Prostate gland (tissue), 2 donors: ENCODE results near the gene FBRSL1.

Source experiments
- POLR2A ChIP-seq: fragments of 450-650 bp; IDR thresholded peaks from one replicate; pipeline ENCODE4 v1.6.1; 2016; ENCODE audit warnings: antibody characterized with exemption, mild to moderate bottlenecking
- TF ChIP-seq, protein P1 (sequence below), 4 experiments: fragments of 200-600 bp in 2 of 4; fragments of 450-650 bp in 2 of 4; sonication (generic) in 2 of 4; IDR thresholded peaks; 1 replicate in 3 of 4; 2 replicates in 1 of 4; pipeline ENCODE4 v1.5.1; 2016 to 2019; ENCODE audit warnings: antibody characterized with exemption in 4 of 4, mild to moderate bottlenecking in 2 of 4, moderate library complexity in 2 of 4

DNA sequence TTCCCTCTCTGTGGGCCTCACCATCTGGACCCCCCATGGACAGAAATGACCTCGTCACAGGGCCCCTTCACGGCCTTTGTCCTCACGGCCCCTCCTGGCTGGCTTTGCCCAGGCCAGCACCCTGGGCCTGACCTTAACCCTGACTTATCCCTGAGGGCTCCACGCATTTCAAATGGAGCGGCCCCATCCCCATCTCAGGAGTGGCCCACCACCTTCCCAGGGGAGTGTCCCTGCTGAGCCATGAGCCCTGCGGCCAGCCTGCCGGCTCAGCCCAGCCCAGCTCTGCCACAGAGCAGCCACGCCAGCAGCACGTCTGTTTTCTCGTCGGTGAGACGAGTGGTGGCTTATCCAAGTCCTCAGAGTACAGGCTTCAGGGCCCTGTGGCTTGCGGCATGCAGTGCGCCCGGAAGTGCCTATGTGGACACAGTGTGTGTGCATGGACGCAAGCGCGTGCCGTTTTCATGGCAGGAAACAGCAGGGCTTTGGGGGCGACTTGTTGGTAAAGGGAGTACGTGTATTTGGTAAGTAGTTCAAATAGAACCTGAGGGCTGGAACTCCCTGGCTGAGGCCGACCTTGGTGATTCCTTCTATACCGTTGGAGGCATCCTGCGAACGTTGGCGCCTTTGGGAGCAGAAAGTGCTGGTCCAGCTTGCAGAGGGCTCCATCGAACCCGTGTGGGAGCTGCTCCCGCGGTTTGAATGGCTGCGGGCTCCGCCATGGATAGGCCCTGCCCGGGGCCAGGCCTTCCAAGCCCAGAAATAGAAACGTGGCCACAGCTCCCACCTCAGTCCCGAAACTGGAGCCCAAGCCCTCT is 68.3 kb downstream of the FBRSL1 start:
- TF ChIP-seq, protein P1, sequence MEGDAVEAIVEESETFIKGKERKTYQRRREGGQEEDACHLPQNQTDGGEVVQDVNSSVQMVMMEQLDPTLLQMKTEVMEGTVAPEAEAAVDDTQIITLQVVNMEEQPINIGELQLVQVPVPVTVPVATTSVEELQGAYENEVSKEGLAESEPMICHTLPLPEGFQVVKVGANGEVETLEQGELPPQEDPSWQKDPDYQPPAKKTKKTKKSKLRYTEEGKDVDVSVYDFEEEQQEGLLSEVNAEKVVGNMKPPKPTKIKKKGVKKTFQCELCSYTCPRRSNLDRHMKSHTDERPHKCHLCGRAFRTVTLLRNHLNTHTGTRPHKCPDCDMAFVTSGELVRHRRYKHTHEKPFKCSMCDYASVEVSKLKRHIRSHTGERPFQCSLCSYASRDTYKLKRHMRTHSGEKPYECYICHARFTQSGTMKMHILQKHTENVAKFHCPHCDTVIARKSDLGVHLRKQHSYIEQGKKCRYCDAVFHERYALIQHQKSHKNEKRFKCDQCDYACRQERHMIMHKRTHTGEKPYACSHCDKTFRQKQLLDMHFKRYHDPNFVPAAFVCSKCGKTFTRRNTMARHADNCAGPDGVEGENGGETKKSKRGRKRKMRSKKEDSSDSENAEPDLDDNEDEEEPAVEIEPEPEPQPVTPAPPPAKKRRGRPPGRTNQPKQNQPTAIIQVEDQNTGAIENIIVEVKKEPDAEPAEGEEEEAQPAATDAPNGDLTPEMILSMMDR (IDR thresholded peaks at IDR 0.05): no peak
- no peak for TF ChIP-seq POLR2A
